ACHN (cell line): ENCODE measurements around the gene UGT1A3.

ENCODE experiments used
- DNase-seq: peaks from one replicate; pipeline ENCODE4 v3.0.0-alpha.2; 2015
- in situ Hi-C: cut with HindIII; loops from 2 replicates; pipeline ENCODE4 v1.10.0; 2017; ENCODE audit warnings: low sequenced_read_pairs, low pct_ligation_motif_present, low pct_unique_long_range_greater_than_20kb

UGT1A3 gene

GRCh38 chr2:233789554-233789953, 60.7 kb downstream of the UGT1A3 start:
- in situ Hi-C loops = no loop called here
- no peak for DNase-seq

- no peak for DNase-seq
- in situ Hi-C loops = no loop called here
These were observed 62.5 kb downstream of the UGT1A3 start for GRCh38 chr2:233791151-233791882.

GRCh38 chr2:233791883-233792329, 63.1 kb downstream of the UGT1A3 start:
- in situ Hi-C loops = no loop called here
- DNase-seq = no peak

- in situ Hi-C loops = no loop called here
- DNase-seq = no peak
These were observed 63.9 kb downstream of the UGT1A3 start for GRCh38 chr2:233792720-233793119.

- in situ Hi-C loops = no loop called here
- no peak for DNase-seq
These were observed 64.8 kb downstream of the UGT1A3 start for GRCh38 chr2:233793465-233794127.

- no peak for DNase-seq
- in situ Hi-C loops = no loop called here
These were observed 65.4 kb downstream of the UGT1A3 start for GRCh38 chr2:233794128-233794658.

GRCh38 chr2:233795735-233796171, 66.9 kb downstream of the UGT1A3 start:
- in situ Hi-C loops = no loop called here
- DNase-seq = no peak

- no peak for DNase-seq
- in situ Hi-C loops = no loop called here
These were observed 67.4 kb downstream of the UGT1A3 start for GRCh38 chr2:233796254-233796653.

- no peak for DNase-seq
- in situ Hi-C loops = no loop called here
These were observed 69.7 kb downstream of the UGT1A3 start for GRCh38 chr2:233798335-233799086.

GRCh38 chr2:233799087-233799665, 70.3 kb downstream of the UGT1A3 start:
- in situ Hi-C loops = no loop called here
- no peak for DNase-seq

GRCh38 chr2:233799716-233800115, 70.9 kb downstream of the UGT1A3 start:
- in situ Hi-C loops = no loop called here
- DNase-seq = no peak

GRCh38 chr2:233800208-233800607, 71.4 kb downstream of the UGT1A3 start:
- no peak for DNase-seq
- in situ Hi-C loops = no loop called here

GRCh38 chr2:233801357-233802131, 72.7 kb downstream of the UGT1A3 start:
- in situ Hi-C loops = no loop called here
- no peak for DNase-seq

- in situ Hi-C loops = no loop called here
These were observed 73.4 kb downstream of the UGT1A3 start for GRCh38 chr2:233802132-233802815.

GRCh38 chr2:233803292-233803911, 74.6 kb downstream of the UGT1A3 start:
- no peak for DNase-seq
- in situ Hi-C loops = no loop called here

More at GRCh38 chr2:233802132-233802815, 73.4 kb downstream of the UGT1A3 start:
- DNase-seq = no peak

- DNase-seq = no peak
These were observed 75.2 kb downstream of the UGT1A3 start for GRCh38 chr2:233803994-233804393.

GRCh38 chr2:233807215-233807865, 78.5 kb downstream of the UGT1A3 start:
- in situ Hi-C loops = no loop called here
- no peak for DNase-seq

More at GRCh38 chr2:233803994-233804393, 75.2 kb downstream of the UGT1A3 start:
- in situ Hi-C loops = no loop called here
